ENCODE data around the gene COL28A1. TPM values are rescaled to one million over a fixed set of nuclear protein-coding genes. Genes with fewer than 3 reads are reported as not detected.
"Not testable (repeated sequence)": the region's sequence is repeated elsewhere in the genome, so short reads cannot be mapped to it uniquely, and the experiment has no call there.

The COL28A1 gene
- total RNA-seq, 1 experiment from 2014 or later = 4.4 TPM

DNA sequence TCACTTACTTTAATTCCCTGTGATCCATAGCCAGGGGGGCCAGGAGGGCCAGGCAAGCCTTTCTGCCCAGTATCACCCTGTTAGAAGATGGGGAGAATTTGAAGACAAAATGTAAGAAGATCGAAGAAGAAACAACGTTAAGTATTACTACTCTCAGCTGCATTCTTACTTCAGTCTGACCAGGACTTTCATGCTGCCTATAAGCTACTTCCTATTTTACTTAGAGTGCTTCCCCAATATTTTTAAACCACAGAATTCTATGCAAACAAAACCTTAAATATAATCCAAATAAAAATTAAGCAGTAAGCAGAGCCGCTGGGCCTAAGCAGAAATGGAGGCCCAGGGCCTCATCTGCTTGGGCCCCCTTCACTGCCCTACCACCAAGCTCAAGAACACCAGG is 117.8 kb downstream of the COL28A1 start:
- DNase-seq (ENCODE audit: low read depth) = no peak

DNA sequence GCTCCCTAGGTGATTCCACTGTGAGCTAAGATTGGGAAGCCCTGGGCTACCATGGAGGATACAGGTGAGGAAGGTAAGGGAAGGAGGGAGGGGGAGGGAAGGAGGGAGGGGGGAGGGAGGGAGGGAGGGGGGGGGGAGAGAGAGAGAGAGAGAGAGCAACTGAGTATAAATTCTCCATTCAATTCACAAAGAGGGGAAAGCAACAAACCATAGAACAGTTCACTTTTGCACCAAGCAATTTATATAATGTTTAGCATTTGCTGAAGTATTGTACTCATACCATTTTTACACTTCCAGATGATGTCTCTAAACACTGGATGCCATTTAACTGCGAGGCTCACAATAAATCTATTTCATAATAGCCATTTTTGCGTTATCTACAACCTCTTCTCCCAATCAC is 118.3 kb downstream of the COL28A1 start:
- no peak for DNase-seq (ENCODE audit: low read depth)

DNA sequence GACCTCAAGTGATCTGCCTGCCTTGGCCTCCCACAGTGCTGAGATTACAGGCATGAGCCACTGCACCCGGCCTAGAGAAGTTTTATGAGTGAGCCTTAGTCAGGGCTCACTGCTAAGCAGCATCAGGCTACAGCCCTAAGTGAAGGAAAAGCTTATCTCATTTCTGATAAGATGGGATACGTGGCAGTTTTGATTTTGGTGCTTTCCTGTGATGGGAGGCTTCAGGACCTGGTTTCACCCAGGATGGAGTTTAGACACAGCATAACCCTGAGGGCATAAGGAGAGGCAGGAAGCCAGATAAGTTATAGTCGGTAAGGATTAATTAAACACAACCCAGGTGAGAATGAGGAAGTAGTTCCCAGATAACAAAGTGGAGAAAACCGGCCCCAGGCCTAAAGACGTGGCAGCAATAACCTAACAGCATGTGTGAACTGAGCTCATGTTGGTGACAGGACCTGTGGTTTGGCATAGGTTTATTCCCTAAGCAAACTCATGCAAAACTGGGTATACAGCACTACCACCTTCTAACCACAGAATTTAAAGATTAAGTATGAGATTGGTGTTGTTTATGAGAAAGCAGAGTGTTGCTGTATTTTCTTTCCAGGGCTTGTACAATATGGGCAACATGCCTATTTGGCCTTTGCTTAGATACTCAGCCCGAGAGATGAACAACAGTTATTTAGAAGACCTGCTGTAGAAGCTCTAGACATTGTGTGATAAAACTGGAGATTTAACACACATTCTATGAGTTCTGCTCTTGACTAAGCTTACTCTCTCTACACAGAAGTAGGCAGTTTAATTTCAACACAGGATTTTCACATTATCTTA is 119.4 kb downstream of the COL28A1 start:
- DNase-seq (ENCODE audit: low read depth) = no peak

DNA sequence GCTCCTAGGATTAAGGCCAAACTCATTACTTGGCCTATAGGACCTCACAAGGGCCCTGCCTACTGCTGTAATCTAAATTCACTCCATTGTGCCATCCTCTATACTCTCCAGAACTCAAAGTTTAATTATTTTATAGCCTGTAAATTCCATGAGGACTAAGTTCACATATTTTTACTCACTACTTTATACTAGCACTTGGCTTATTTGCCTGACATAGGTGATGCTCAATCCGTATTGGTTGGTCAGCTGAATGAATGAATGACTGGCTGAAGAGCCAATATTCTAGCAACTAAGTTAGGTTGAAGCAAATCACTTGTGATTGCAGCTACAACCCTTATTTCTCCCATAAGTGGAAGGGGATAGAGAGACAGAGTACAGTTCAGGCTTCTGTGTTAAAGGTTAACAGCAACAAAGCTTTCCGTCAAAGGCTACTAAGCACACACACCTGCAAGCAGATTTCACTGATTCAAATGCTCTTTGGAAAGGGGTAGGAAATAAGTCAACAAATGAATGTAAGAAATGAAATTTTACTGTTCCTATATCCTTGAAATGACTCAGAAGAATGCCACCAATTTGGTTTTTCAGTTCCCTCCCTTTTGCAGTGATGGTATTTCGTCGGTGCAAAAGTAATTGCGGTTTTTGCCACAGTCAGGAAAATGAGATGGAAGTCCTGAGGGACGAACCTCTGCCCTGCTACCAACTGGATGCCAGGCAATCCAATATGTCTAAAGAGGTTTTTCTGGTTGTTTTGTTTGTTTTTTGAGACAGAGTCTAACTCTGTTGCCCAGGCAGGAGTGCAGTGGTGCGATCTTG is 120.7 kb downstream of the COL28A1 start:
- DNase-seq (ENCODE audit: low read depth) = no peak

DNA sequence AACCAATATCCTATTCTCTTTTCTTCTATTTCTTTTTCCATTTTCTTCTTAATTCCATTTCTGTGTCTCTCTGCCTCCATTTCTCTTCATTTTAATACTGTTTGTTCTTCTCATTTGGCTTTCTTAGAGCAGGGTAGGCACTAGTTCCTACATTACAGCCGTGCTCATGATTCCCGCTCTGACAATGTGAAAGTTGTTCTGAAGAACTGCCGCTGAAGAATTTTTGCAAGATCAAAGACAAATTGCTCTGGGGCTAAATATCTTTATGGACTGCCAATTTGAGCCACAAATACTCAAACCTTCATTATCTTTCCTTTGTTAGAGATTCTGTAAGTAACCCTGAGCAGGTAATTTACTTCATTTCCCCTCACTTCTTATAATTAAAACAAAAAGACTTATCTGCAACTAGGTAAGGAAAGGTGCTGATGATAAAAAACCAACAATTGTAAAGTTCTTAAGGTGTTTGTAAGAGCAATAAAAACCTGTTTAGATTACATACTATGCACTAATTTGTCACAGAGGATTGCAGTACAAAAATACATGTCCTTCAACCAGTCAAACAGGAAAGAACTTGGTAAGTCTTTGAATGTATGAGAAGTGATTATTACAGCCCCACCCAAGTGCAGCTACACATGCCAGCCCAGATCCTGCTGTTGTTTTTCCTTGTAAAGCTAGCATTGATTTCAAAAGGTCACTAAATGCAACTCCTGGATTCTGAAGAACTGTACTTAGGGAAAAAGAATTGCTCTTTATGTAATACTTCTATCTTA is 127.5 kb downstream of the COL28A1 start:
- no peak for DNase-seq (ENCODE audit: low read depth)

DNA sequence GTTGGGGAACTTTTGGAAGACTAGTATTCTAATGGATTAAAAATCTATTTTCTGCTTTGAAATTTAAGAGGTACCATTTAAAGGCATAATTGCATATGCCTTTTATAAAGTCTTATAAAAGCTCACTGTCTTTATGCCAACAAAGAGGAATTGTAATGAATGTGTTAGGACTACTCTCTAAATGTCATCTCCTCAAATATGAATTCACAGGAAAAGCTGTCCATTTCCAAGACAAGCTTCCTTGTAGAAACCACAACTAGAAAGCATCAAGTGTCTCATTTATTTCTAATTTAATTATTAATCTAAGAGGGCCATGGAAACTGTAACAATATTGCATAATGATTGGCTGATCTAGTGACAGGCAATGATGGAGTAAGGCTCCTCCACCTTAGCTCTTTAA is 130.2 kb downstream of the COL28A1 start:
- no peak for DNase-seq (ENCODE audit: low read depth)

DNA sequence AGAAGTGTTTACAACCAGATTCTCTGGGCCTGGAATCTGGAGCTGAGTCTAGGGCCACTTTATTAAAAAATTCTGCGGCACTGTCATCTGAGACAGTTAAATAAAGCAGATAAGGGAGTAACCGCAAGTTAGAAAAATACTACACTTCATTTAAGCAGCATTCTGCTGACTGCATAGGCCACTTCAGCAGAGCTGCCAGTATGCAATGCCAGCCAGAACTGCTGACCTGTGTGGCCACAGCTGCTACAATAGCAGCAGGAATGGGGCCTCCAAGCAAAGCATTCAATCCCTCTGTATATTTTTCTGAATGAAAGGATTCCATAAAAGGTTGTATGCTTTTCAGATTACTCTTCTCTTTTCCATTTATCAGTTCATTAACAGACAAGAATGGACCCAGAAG is 136.0 kb downstream of the COL28A1 start:
- DNase-seq (ENCODE audit: low read depth) = no peak

DNA sequence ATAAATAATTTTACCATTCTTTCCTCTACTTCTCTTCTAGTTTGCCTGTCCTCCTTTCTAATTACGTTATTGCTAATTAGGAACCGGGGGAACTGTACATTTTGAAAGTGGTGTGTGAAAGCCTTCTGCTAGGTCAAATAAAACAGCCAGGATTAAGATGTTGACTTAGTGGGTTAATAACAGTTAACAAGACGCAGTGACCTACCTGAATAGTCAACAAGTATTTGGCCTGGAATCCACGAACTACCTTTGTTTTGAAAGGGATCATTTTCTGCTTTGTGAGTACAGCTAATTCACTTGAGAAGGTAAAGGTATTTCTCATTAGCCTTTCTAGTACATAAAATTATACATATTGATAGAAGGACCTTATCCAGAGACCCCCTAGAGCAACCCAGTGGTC is 139.9 kb downstream of the COL28A1 start:
- no peak for DNase-seq (ENCODE audit: low read depth)

DNA sequence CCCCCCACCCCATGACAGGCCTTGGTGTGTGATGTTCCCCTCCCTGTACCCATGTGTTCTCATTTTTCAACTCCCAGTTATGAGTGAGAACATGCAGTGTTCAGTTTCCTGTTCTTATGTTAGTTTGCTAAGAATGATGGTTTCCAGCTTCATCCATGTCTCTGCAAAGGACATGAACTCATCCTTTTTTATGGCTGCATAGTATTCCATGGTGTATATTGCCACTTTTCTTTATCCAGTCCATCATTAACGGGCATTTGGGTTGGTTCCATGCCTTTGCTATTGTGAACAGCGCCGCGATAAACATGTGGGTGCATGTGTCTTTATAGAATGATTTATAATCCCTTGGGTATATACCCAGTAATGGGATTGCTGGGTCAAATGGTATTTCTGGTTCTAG is 147.5 kb downstream of the COL28A1 start:
- not testable (repeated sequence) for DNase-seq (ENCODE audit: low read depth)

DNA sequence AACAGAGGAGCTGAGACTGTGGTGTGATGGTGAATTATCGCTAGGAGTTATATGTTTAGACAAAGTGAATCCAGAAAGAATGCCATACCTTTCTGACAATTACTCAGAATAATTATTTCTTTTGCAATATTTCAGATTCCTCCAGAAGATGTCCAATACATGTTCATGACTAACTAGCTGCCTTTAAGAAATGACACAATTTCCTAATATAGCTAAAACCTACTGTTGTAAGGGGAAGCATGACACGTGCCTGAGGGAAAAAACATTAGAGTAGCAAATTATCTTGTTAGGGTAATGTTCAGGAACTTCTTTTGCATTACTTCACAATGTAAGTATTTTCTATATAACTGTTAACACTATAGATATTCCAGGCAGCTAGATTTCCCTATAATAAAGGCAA is 150.3 kb downstream of the COL28A1 start:
- peak; percentile 12 for DNase-seq (ENCODE audit: low read depth)

DNA sequence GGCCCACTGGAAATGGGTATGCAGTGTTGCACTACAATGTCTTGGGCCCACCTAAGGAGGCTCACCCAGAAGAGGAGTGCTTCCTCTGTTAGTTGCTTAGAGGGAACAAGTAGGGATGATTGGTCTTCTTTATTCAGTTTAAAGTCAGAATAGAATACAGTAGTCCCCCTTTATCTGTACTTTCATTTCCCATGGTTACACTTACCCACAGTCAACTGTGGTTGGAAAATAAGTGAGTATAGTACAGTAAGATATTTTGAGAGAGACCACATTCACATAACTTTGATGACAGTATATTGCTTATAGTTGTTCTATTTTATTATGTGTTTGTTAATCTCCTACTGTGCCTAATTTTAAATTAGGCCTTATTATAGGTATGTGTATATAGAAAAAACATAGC is 151.4 kb downstream of the COL28A1 start:
- DNase-seq (ENCODE audit: low read depth) = no peak

DNA sequence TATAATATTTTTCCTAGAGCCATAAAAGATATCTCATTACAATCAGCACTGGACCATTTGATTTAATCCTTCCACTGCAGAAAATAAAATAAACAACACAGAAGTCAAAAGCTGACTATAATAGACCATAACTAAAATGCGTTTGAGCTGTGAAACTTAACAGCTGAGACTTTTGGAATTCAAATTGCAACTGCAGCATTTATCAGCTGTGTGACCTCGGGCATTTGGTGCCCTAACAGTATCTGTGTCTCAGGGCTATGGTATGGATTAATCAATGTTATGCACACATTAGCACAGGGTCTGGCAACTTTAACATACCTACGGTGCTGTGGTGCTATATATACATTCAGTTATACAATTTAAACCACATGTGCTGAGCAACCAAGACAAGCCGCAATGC is 160.1 kb downstream of the COL28A1 start:
- DNase-seq (ENCODE audit: low read depth) = no peak

DNA sequence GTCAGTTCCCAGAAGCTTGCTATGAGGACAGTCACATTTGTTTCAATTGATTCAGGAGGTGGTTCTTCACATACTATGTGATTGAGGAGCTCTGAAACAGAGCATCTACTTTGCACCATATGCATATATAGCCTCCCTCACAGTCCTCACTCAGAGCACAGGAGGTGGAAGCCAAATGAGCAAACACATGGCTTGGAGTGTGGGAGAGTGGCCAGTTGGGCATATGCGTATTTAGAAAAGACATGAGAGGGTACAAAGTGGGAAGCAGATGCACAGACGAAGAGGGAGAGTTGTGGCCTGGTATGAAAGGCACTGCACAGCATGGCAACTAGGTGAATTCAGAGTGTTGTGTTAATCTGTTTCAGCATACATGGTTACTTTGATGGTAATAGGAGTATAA is 165.6 kb downstream of the COL28A1 start:
- DNase-seq (ENCODE audit: low read depth) = no peak

DNA sequence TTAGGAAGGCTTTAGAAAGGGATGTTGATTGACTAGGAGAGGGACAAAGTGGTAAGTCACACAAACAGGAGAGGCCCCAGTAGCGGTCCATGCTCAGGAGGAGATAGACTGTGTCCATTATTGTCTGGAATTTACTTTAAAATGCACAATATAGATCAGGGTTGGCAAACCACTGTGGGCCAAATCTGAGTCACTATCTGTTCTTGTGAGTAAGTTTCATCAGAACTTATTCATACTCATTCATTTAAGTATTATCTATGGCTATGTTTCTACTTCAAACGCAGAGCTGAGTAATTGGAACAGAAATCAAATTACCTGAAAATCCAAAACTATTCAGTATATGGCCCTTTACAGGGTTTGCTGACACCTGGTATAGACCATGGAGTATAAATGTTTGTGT is 166.5 kb downstream of the COL28A1 start:
- no peak for DNase-seq (ENCODE audit: low read depth)

DNA sequence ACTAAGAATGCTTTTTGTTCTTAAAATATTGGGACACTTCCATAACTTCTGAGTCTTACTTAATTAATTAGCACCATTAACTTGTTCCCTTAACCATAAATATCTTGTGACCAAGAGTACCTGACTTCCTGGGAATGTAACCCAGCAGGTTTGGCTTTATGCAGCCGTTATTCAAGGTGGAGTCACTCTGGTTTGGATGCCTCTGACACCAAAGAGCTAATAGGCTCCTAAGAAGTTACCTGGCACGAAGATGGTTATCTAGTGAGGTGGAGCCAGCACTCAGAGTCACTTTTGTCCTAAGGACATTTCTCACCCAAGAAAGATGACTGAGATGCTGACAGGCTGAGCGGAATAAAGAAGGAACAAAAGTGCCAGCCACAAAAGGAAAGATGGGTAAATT is 181.0 kb downstream of the COL28A1 start:
- no peak for DNase-seq (ENCODE audit: low read depth)

DNA sequence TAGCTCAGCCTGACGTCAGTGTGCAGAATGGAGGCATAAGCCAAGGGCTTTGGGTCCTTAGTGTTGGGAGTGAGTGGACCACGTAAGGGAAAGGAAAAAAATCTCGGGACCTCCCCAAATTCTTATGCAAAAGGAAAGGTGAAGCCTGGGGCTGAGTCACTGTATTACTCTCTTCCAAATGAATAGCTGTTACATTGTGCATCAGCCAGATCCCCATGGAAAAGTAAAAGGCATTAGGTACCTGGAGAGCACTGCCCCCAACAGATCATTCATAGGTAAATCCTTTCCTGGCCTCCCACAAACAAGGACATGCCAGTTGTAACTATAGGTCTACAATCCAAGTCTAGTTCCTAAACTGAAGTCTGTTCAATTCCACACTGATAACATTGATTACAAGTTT is 182.8 kb downstream of the COL28A1 start:
- DNase-seq (ENCODE audit: low read depth) = no peak

DNA sequence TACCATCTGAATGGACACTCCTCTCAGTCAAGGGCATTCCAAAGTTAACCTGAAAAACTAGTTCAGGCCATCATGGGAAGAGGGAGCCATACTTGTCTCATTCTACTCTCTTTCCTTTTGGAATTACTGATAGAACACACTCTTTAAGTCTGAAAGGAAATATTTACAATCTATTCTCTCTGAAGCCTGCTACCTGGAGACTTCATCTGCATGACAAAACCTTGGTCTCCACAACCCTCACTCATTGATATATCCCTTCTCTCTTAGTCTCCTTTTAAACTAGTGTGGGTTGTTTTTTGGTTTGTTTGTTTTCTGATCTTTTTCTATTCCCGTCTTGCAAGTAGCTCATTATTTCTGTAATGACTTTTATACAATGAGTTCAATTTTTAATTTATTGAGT is 183.8 kb downstream of the COL28A1 start:
- DNase-seq (ENCODE audit: low read depth) = no peak

DNA sequence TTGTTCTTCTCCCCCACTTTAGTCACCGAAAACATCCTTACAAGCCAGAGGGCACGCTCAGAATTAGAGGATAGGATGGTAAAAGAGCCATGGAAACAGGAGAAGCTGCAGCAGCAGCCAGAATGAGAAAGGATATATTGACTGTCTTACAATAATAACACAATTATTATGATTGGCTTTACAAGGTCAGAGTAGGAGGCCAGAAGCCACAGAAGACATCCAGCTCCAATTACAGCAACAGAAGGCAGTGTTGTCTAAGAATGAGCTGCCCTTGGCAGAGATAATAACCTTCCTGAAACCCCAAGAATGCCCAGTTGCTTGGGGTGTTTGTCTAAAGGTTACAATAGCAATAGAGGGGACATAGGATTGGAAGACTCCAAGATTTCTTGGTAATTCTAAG is 184.5 kb downstream of the COL28A1 start:
- peak; percentile 40 for DNase-seq (ENCODE audit: low read depth)

DNA sequence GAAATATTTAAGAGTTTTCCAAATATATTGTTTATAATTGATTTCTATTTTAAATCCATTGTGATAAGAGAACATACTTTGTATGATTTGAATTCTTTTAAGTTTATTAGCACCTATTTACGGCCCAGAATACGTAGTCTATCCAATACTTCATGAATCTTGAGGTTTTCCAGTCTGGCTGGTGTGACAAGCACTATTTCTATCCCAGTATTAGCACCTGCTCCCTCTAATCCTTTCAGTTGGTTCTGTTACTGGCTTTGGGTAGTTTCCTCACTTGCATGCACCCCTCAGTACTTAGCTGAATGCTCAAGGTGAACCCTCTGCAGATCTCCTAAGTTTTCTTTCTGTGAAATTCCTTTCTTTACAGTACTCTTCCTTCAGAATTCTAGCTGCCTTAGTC is 186.5 kb downstream of the COL28A1 start:
- no peak for DNase-seq (ENCODE audit: low read depth)

DNA sequence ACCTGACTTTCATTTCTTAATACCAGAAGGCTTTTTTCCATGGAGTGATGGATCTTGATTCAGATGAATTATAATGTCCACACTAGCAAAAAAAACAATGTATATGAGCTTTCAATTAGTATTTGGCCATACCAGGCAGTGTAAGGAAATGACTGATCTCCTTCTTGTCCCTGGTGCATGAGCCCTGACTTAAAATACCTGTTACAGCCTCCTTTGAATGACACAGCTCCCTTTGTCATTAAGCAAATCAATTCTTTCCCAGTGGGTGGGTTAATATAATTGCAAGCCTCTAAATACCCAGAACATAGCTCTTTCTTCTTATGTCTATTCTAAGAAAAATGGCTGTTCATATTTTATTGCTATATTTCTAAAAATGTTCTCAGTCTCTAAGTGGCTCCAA is 188.6 kb downstream of the COL28A1 start:
- no peak for DNase-seq (ENCODE audit: low read depth)

DNA sequence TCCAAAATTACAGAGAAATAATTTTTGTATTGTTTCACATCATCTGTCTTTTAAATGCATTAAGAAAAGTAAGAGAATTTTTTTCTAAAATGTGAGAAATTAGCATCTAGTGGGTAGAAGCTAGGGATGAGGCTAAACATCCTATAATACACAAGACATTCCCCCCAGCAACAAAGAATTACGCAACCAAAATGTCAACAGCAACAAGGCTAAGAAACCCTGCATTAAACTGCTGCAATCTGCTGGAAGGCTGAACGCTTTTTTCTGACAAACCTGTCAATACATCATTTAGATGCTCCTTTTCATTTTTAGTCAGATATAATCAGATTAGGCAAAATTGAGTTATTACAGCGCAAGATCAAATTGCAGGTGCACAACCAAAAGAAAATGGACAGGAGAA is 191.1 kb downstream of the COL28A1 start:
- no peak for DNase-seq (ENCODE audit: low read depth)

DNA sequence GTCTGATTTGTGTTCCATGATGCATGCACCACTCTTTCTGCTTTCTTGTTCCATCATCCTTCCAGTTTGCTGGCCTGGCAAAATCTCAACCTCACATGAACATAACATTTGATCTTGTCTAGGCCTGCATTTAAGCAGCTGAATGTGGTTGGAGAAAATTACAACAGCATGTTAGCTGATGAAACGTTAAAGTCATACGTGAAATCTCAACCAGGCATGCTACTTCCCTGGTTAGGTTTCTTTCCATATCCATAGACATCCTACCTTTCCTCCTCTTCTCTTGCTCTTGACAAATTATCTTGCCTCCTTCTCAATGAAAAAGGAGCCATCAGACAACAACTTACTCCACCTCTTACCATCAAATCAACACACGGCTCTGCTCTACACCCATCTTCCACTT is 199.8 kb downstream of the COL28A1 start:
- DNase-seq (ENCODE audit: low read depth) = no peak
